COR-L47 (cell line): ENCODE results near the gene MUC12.

ENCODE experiments used
- DNase-seq: peaks from one replicate; lab custom pipeline; 2025; lab: John Stamatoyannopoulos, UW

Gene MUC12

DNA sequence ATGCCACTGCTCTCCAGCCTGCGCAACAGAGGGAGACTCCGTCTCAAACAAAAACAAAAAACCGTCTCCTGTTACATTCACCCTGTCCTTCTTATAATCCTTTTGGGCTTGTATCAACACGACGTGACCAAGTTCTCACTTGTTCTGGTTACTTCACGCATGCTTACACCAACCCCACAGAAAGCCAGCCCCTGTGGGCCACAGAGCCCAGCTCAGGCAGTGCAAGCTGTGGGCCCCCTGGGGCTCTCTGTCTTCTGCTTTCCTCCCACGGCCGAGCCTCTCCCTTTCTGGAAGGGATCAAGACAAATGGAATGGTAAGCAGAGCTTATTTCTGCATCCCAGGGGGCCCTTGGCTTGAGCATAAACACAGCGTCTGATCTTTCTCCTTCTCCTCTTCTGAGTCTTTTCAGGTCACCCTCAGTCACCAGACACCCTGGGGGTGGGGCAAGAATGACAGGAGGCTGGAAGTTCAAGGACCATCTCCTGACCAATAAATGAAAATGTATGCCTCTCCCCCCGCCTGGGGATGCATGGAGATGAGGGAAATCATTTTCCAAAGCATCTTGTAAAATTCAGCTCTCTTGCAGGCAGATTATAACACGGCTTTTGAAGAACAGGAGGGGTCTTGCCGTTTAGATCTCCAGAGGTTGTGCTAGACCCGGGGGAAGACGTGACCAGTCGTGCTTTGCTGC is 96.9 kb downstream of the MUC12 start:
- no peak for DNase-seq

GRCh38 chr7:101066833-101067177 is 97.4 kb downstream of the MUC12 start:
- DNase-seq, result no peak

DNA sequence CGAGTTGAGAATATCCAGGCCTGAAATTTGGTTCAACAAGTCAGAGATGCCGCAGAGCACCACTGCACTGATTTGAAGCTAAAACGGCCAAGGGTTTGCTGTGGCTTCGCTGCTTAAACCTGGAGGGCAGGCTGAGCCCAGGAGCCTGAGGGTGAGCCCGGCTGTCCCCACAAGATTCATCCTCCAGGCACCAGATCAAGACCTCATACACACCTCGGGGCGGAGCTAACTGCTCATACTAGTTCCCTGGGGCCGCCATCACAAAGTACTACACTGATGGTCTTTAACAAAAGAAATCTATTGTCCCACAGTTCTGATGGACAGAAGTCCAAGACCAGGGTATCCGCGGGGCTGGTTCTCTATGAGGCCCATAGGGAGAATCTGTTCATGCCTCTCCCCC is 99.0 kb downstream of the MUC12 start:
- DNase-seq, result no peak
